Psoas muscle (tissue), 8 donors: Measurements from ENCODE around the gene SSRP1. TPM values are rescaled to one million over a fixed set of nuclear protein-coding genes. Genes with fewer than 3 reads are reported as not detected.

Experiments used
- ATAC-seq, 4 donors: fragments of 200-7000 bp; cut with Tn5 transposase; one replicate each; pipeline ENCODE4 v1.9.1; 2020; ENCODE audit warnings: moderate library complexity in 3 of 4, mild to moderate bottlenecking in 2 of 4
- DNase-seq, 2 donors: peaks; one replicate each; pipeline ENCODE4 v3.0.0-alpha.2; 2020
- H3K27ac ChIP-seq: fragments of 200-600 bp; one replicate; pipeline ENCODE4 v1.8.0; 2022
- H3K27me3 ChIP-seq, 3 donors: fragments of 200-600 bp in 1 of 3; one replicate each; pipeline versions ENCODE4 v1.6.1 to v1.8.0; 2013 to 2022; ENCODE audit warnings: low read length in 2 of 3, mild to moderate bottlenecking in 2 of 3, moderate library complexity in 1 of 3; ENCODE audit not compliant: insufficient read depth in 3 of 3
- H3K36me3 ChIP-seq, 2 donors: fragments of 200-600 bp in 1 of 2; one replicate each; pipeline versions ENCODE4 v1.6.1 to v1.8.0; 2013 to 2022; ENCODE audit warnings: low read depth in 1 of 2, mild to moderate bottlenecking in 1 of 2, moderate library complexity in 1 of 2; ENCODE audit not compliant: insufficient read depth in 1 of 2
- H3K4me1 ChIP-seq: fragments of 200-600 bp; one replicate; pipeline ENCODE4 v1.8.0; 2022
- H3K4me3 ChIP-seq: fragments of 200-600 bp; one replicate; pipeline ENCODE4 v1.8.0; 2022; ENCODE audit warnings: mild to moderate bottlenecking
- H3K9me3 ChIP-seq: fragments of 200-600 bp; one replicate; pipeline ENCODE4 v1.8.0; 2022
- WGBS, 3 donors: extraction: QIAGEN DNeasy Blood & Tissue Kit; methylation state at CpG; one replicate each; pipeline versions ENCODE4 v1.1.6 to v1.1.7; 2013; 5-methylcytosine and 5-hydroxymethylcytosine counted together
- intact Hi-C, 2 donors: fragments of 100-400 bp; cut with DNase I; formaldehyde crosslinking; loops; one replicate each; pipeline versions ENCODE4 v1.11.0 to v1.14.2; 2022
- polyA plus RNA-seq, 3 donors: library from polyadenylated mRNA; stranded (reverse); fragments of 200-250 nt; gene quantifications; one replicate each; pipeline ENCODE4 v1.2.3, GENCODE V29; 2013
- total RNA-seq, 4 donors: library from RNA; stranded (reverse); fragmentation: NEBNext Ultra II Directional in 2 of 4; extraction: Animal tissue kit (Norgen Biotek cat#: 25700) in 2 of 4; gene quantifications; one replicate each; pipeline versions ENCODE4 v1.2.1 to v1.2.4, GENCODE V29; 2021 to 2023
- TF ChIP-seq, protein P1 (sequence below): fragments of 200-600 bp; IDR thresholded peaks from one replicate; pipeline ENCODE4 v1.8.0; 2022; ENCODE audit warnings: antibody characterized with exemption
- donor health status: healthy with polysubstance abuse.
- donor health status: DM: no; HTN: no; CAD: no; lungs with moderate emphysema.
- donor health status: Bipolar disorder and iron deficiency.
- donor health status: healthy.
- donor health status: DM: yes; HTN: yes; CAD: no.
- donor health status: DM: no; HTN: no; CAD: no.
- donor health status: DM: no; HTN: no; CAD: no.
- donor health status: DM: yes; HTN: yes; CAD: no.

Gene SSRP1
- total and polyA plus RNA-seq, 7 donors, result 69.0 to 138 (median 94.0) TPM

DNA sequence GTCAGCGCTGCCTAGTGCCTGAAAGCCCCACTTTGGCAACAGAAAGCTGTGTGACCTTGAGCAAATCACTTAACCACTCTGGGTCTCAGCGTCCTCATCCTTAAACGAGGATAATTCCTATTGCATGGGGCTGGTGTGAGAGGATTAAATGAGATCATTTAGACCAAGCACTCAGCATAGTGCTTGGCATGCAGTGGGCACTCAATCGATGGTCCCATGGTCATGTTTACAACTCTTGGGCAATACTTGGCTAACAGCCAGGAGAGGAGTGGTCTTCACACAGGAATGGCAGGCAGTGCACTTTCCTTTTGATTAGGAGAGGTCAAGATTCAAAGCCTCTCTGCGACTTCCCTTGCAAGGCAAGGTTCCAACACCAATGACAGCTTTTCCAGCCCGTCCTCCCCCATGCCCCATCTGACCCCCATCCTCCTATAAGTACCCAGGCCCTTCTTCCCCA is 25.0 kb downstream of the SSRP1 start:
- H3K36me3 ChIP-seq, result peaks cover 0 to 53% of the 10 kb centered on the region in 2 donors

DNA sequence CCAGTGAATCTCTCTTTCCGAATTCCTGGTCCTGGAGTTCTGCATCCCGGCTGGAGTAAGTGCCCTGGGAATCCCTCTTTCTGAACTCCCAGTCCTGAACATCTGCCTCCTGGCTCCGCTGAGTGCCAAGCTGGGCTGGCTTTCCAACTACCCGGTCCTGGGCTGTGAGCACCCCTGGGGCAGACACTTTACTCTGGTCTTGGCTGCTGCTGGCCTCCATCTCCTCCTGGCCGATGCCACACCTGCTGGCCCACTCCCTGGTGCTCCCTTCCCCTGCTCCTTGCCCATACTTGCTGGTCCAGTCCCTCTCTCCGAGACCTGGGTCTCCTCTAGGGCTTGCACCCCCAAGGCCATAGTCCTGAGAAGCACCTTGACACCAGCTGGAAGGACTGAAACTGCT is 25.6 kb downstream of the SSRP1 start:
- Histone ChIP-seq H3K4me1 (peaks cover 65% of the 10 kb centered on the region), H3K36me3 (peaks cover 0 to 51% of the 10 kb centered on the region in 2 donors), H3K9me3 (no peaks in the 10 kb centered on the region), H3K27me3 (no peaks in the 10 kb centered on the region), H3K27ac (peak overlapping the region; percentile 92), H3K4me3 (peak overlapping the region; percentile 68)
- TF ChIP-seq, protein P1, sequence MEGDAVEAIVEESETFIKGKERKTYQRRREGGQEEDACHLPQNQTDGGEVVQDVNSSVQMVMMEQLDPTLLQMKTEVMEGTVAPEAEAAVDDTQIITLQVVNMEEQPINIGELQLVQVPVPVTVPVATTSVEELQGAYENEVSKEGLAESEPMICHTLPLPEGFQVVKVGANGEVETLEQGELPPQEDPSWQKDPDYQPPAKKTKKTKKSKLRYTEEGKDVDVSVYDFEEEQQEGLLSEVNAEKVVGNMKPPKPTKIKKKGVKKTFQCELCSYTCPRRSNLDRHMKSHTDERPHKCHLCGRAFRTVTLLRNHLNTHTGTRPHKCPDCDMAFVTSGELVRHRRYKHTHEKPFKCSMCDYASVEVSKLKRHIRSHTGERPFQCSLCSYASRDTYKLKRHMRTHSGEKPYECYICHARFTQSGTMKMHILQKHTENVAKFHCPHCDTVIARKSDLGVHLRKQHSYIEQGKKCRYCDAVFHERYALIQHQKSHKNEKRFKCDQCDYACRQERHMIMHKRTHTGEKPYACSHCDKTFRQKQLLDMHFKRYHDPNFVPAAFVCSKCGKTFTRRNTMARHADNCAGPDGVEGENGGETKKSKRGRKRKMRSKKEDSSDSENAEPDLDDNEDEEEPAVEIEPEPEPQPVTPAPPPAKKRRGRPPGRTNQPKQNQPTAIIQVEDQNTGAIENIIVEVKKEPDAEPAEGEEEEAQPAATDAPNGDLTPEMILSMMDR, result no peak
- ATAC-seq (no peak), DNase-seq (peak in 1 of 2 donors; percentile 64)
- 37 to 54% (median 40%) methylated on average over 6 of the region's 6 CpGs for WGBS, 3 donors
- intact Hi-C loops, result no loop called here

More for the DNA sequence above, 25.0 kb downstream of the SSRP1 start:
- intact Hi-C loops, result no loop called here
- H3K4me3 ChIP-seq, result peak overlapping the region; percentile 68
- H3K9me3 ChIP-seq, result no peaks in the 10 kb centered on the region
- TF ChIP-seq, protein P1, result no peak
- peak overlapping the region; percentile 92 for H3K27ac ChIP-seq
- DNase-seq (no peak), ATAC-seq (peak in 3 of 4 donors; percentile 5 to 13 (median 9))
- H3K27me3 ChIP-seq, result no peaks in the 10 kb centered on the region
- WGBS, 3 donors, result 18 to 25% (median 19%) methylated on average over 6 of the region's 6 CpGs
- H3K4me1 ChIP-seq, result peaks cover 63% of the 10 kb centered on the region

DNA sequence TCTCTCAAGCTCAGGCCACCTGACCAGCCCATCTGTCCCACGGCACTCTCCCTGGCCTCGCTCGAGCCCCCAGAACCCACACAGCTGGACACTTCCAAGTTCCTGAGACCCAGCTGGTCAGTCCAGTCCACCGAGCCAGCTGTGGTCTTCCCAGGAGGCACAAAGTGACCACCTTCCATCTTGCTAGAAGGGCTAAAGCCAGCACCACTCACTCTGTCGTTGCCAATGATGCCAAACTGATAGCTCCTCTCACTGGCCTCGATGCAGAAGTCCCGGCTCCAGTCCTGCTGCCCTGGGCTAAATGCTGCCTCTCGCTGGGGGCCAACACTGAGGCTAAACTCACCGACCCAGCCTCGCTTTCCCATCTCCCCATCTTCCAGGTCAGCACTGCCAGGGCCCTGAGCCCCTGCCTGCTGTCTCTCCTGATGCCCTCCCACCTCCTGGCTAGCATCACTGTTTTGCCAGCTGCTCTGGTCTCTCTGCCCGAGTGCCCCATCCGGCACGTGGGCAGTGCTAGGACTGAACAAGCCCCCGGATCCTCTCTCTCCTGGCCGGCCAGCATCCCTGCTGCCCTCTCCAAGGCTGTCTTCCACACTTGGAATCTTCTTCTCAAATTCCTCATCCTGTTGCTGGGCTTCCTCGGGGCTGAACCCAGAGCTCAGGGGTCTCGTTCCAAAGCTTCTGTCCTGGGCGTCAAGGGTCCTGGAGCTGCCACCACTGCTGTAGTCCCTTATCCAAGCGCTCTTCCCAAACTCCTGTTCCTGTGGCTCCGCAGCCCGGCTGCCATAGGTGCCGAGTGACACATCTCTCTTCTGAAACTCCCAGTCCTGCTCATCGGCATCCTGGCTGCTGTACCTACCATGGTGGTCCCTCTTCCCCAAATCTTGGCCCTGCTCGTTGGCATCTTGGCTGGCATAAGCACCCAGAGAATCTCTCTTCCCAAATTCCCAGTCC is 26.3 kb downstream of the SSRP1 start:
- TF ChIP-seq, protein P1, result no peak
- WGBS, 3 donors, result 54 to 73% (median 63%) methylated on average over 24 of the region's 24 CpGs

DNA sequence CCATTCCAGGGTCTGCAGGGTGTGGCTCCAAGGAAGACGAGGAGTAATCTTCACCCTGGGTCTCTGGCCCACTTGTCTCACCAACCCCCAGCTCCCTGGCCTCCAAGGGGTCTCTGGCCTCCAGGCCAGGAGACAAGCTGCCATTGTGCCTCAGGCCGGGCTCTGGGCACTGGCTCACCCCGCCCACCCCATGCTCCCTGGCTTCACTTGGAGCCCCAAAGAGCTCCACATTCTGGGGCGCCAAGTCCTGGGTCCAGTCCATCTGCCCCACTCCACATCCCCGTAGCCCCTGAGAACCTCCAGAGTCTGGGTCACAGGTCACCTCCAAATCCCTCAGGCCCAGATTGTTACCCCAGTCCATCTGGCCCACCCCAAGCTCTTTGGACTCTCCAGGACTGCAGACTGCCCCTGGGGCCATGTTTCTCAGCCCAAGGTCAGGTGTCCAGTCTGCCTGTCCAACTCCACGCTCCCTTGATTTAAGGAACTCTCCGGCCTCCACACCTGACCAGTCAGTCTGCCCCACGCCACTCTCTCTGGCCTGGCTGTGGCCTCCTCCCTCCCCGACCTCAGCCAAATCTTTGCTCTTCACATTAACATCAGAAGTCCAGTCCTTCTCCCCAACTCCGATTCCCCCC is 27.1 kb downstream of the SSRP1 start:
- peak overlapping the region; percentile 68 for H3K4me3 ChIP-seq

More for the DNA sequence above, 26.3 kb downstream of the SSRP1 start:
- H3K9me3 ChIP-seq, result no peaks in the 10 kb centered on the region
- H3K36me3 ChIP-seq, result peaks cover 0 to 47% of the 10 kb centered on the region in 2 donors
- H3K27me3 ChIP-seq, result no peaks in the 10 kb centered on the region
- intact Hi-C loops, result no loop called here
- DNase-seq (peak in 1 of 2 donors; percentile 51), ATAC-seq (no peak)
- peak overlapping the region; percentile 92 for H3K27ac ChIP-seq
- H3K4me3 ChIP-seq, result peak overlapping the region; percentile 68
- H3K4me1 ChIP-seq, result peaks cover 65% of the 10 kb centered on the region

More for the DNA sequence above, 27.1 kb downstream of the SSRP1 start:
- intact Hi-C loops, result no loop called here
- WGBS, 3 donors, result 72 to 86% (median 75%) methylated on average over 9 to 10 of the region's 10 CpGs
- ATAC-seq (no peak), DNase-seq (peak in 1 of 2 donors; percentile 50)
- TF ChIP-seq, protein P1, result no peak
- Histone ChIP-seq H3K9me3 (no peaks in the 10 kb centered on the region), H3K27me3 (no peaks in the 10 kb centered on the region), H3K4me1 (peaks cover 65% of the 10 kb centered on the region), H3K27ac (peak overlapping the region; percentile 92), H3K36me3 (peaks cover 0 to 39% of the 10 kb centered on the region in 2 donors)
